HepG2 (cell line): ENCODE measurements around the gene RBM14. TPM values are rescaled to one million over a fixed set of nuclear protein-coding genes. Genes with fewer than 3 reads are reported as not detected.

Experiments
- ATAC-seq: fragments of 200-7000 bp; cut with Tn5 transposase; 3 replicates; pipeline ENCODE4 v1.9.1; 2020; ENCODE audit warnings: mild to moderate bottlenecking, moderate library complexity
- BruUV-seq: library from RNA; stranded (reverse); fragments of 400-500 nt; replicated peaks from 2 replicates; lab custom pipeline; 2021; lab: Mats Ljungman, UMichigan
- CTCF ChIA-PET: fragments of 300-600 bp; formaldehyde crosslinking; extraction: SDS; loops from one replicate; lab custom pipeline; 2021; ENCODE audit warnings: low total read pairs, inconsistent platforms, low intra/inter-chr PET ratio; lab: Yijun Ruan, JAX
- POLR2A ChIA-PET: fragments of 350-600 bp; sonication (Branson Sonifier 250); formaldehyde crosslinking; loops from one replicate; lab custom pipeline; 2020; ENCODE audit warnings: antibody characterized with exemption, inconsistent platforms; lab: Yijun Ruan, JAX
- DNase-seq: peaks from one replicate; pipeline ENCODE4 v3.0.0-alpha.2; 2015; ENCODE audit warnings: low spot score
- FAIRE-seq: peaks from 3 replicates; lab custom pipeline; 2011; peaks lifted over from hg19 to GRCh38; lab: Jason Lieb, UNC
- H2AFZ ChIP-seq: one replicate; pipeline ENCODE4 v1.6.1; 2011; ENCODE audit warnings: low read length, inconsistent platforms
- H3K27ac ChIP-seq: fragments of 300-600 bp; 3 replicates; pipeline ENCODE4 v1.8.0; 2011; ENCODE audit warnings: mixed run types, mild to moderate bottlenecking, mixed read lengths, low read length, inconsistent platforms; ENCODE audit not compliant: insufficient read depth; ENCODE audit errors: extremely low read length
- H3K27me3 ChIP-seq, 2 experiments: fragments of 200-600 bp in 1 of 2; 2 replicates in 1 of 2; 3 replicates in 1 of 2; pipeline versions ENCODE4 v1.6.0 to v1.8.0; 2011; ENCODE audit warnings: low read length in 2 of 2, mild to moderate bottlenecking in 2 of 2, moderate library complexity in 2 of 2, inconsistent platforms in 1 of 2; ENCODE audit not compliant: insufficient read depth in 2 of 2, control insufficient read depth in 1 of 2
- H3K36me3 ChIP-seq, 2 experiments: fragments of 200-600 bp in 1 of 2; replicated peaks in 1 of 2; 2 replicates in 1 of 2; 3 replicates in 1 of 2; pipeline versions ENCODE4 v1.5.1 to v1.8.0; 2011; ENCODE audit warnings: low read length in 2 of 2, inconsistent platforms in 1 of 2; ENCODE audit not compliant: insufficient read depth in 2 of 2, control insufficient read depth in 1 of 2
- H3K4me1 ChIP-seq: 2 replicates; pipeline ENCODE4 v1.5.1; 2012; ENCODE audit warnings: low read length, inconsistent platforms; ENCODE audit not compliant: insufficient read depth
- H3K4me2 ChIP-seq: 2 replicates; pipeline ENCODE4 v1.6.0; 2011; ENCODE audit warnings: low read depth, low read length, inconsistent platforms
- H3K4me3 ChIP-seq, 3 experiments: fragments of 200-600 bp in 1 of 3; sonication (generic), shearing (Covaris generic) in 1 of 3; replicated peaks in 1 of 3; 2 replicates each; pipeline ENCODE4 v1.5.1; 2011 to 2016; ENCODE audit warnings: low read length in 3 of 3, inconsistent platforms in 2 of 3, low read depth in 2 of 3, mild to moderate bottlenecking in 2 of 3, control low read depth in 1 of 3, mixed read lengths in 1 of 3; ENCODE audit not compliant: insufficient read depth in 1 of 3
- H3K79me2 ChIP-seq: one replicate; pipeline ENCODE4 v1.6.1; 2011; ENCODE audit warnings: low read length, inconsistent platforms; ENCODE audit not compliant: insufficient read depth
- H3K9ac ChIP-seq: 2 replicates; pipeline ENCODE4 v1.6.0; 2011; ENCODE audit warnings: mild to moderate bottlenecking, low read depth, low read length, inconsistent platforms; ENCODE audit not compliant: insufficient read depth
- H3K9me3 ChIP-seq: 2 replicates; pipeline ENCODE4 v1.5.1; 2012; ENCODE audit warnings: mild to moderate bottlenecking, low read length
- H4K20me1 ChIP-seq: 2 replicates; pipeline ENCODE4 v1.6.0; 2011; ENCODE audit warnings: inconsistent platforms, mild to moderate bottlenecking, low read length, moderate library complexity; ENCODE audit not compliant: insufficient read depth
- ARNTL ChIP-seq: sonication (generic); formaldehyde crosslinking; IDR thresholded peaks from 2 replicates; pipeline ENCODE4 v1.4.0; 2020; ENCODE audit warnings: mild to moderate bottlenecking, missing genetic modification reagents
- ELF4 ChIP-seq: sonication (generic); formaldehyde crosslinking; IDR thresholded peaks from 2 replicates; pipeline ENCODE4 v1.5.0; 2020; ENCODE audit warnings: missing genetic modification reagents, mild to moderate bottlenecking, moderate library complexity, borderline replicate concordance
- MIER3 ChIP-seq: IDR thresholded peaks from 2 replicates; pipeline ENCODE4 v1.6.1; 2016; ENCODE audit warnings: missing compliant biosample characterization, borderline replicate concordance
- RELA ChIP-seq: sonication (generic); formaldehyde crosslinking; IDR thresholded peaks from 2 replicates; pipeline ENCODE4 v1.4.0; 2020; ENCODE audit warnings: missing genetic modification reagents
- ZBTB3 ChIP-seq: sonication (generic); formaldehyde crosslinking; IDR thresholded peaks from 2 replicates; pipeline ENCODE4 v1.4.0; 2020; ENCODE audit warnings: low read depth, mild to moderate bottlenecking, moderate library complexity, missing genetic modification reagents, borderline replicate concordance
- ZNF232 ChIP-seq: sonication (generic); formaldehyde crosslinking; IDR thresholded peaks from 2 replicates; pipeline ENCODE4 v1.4.0; 2020; ENCODE audit warnings: missing genetic modification reagents, borderline replicate concordance
- ZNF251 ChIP-seq: sonication (generic); formaldehyde crosslinking; IDR thresholded peaks from 2 replicates; pipeline ENCODE4 v1.9.0; 2021; ENCODE audit warnings: mild to moderate bottlenecking, missing genetic modification reagents
- WGBS: methylation state at CpG from one replicate; pipeline ENCODE4 v1.1.6; 2017; ENCODE audit warnings: low lambda C conversion rate; 5-methylcytosine and 5-hydroxymethylcytosine counted together
- in situ Hi-C: cut with HindIII; loops from 2 replicates; pipeline ENCODE4 v1.10.0; 2017; ENCODE audit warnings: low pct_unique_long_range_greater_than_20kb; ENCODE audit not compliant: extremely low pct_ligation_motif_present
- intact Hi-C: fragments of 100-400 bp; cut with micrococcal nuclease; formaldehyde crosslinking; loops from one replicate; pipeline ENCODE4 v1.10.0; 2022; ENCODE audit not compliant: unreplicated experiment
- polyA plus RNA-seq, 8 experiments: library from polyadenylated mRNA; depleted of rRNA in 3 of 8; stranded (reverse) in 7 of 8; unstranded in 1 of 8; fragments of >200 nt; fragmentation: Illumina TruSeq in 4 of 8; extraction: Trizol in 4 of 8; gene quantifications; 2 replicates each; pipeline versions ENCODE4 v1.2.1 to v1.2.3, GENCODE V29; 2011 to 2016; ENCODE audit warnings: low read depth in 4 of 8, missing spikeins in 1 of 8, mixed read lengths in 1 of 8; ENCODE audit not compliant: insufficient read depth in 1 of 8
- total RNA-seq, 5 experiments: library from RNA; depleted of rRNA; stranded (reverse); fragments of >200 nt; fragmentation: Illumina TruSeq; extraction: Trizol; gene quantifications; 2 replicates each; pipeline ENCODE4 v1.2.3, GENCODE V29; 2016; ENCODE audit warnings: low read depth in 1 of 5
- TF ChIP-seq, protein P1 (sequence below): sonication (generic); formaldehyde crosslinking; IDR thresholded peaks from 2 replicates; pipeline ENCODE4 v1.5.0; 2020; ENCODE audit warnings: mild to moderate bottlenecking, missing genetic modification reagents, borderline replicate concordance
- TF ChIP-seq, protein P2 (sequence below): sonication (generic); formaldehyde crosslinking; IDR thresholded peaks from 2 replicates; pipeline ENCODE4 v1.8.0; 2022; ENCODE audit warnings: missing genetic modification reagents, mild to moderate bottlenecking, inconsistent platforms, borderline replicate concordance
- TF ChIP-seq, protein P3 (sequence below): sonication (generic); formaldehyde crosslinking; conservative IDR thresholded peaks from 2 replicates; pipeline ENCODE4 v1.4.0; 2020; ENCODE audit warnings: missing genetic modification reagents
- TF ChIP-seq, protein P4 (sequence below): fragments of 450-650 bp; IDR thresholded peaks from 2 replicates; pipeline ENCODE4 v1.6.1; 2017; ENCODE audit warnings: mild to moderate bottlenecking

Gene RBM14
- total and polyA plus RNA-seq, 2 of the 13 experiments (the other 11 are each of a cell fraction or from before 2014, with no cell fraction given) = 12.7 to 44.1 TPM

DNA sequence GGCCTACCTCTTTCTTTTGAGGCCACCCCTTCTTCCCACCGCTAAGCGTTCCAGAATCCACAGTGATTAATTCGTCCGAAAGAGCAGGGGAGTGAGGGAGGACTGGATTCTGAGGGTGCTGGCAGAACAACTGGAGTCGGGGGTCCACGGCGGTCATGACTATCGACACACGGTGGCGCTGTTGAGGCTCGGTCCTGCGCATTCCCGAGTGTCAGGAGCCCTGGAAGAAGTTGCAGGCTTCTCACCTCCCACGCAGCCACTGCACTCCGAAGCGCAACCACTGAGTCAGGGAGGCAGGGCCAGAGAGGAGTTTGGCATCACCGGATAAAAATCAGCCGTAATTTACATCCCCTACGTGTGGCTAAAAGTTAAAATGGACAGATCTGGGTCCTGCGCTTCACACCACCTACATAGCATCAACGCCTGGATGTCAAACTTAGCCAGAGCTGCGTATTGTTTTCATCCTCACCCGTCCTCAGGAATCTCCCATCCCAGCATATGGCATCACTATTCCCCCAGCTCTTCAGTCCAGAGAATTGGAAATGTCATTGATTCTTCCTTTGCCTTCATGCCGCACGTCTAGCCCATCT is 37.3 kb upstream of the RBM14 start:
- no peaks in the 10 kb centered on the region for H3K36me3 ChIP-seq
- BruUV-seq = no TSS peak
- H3K9me3 ChIP-seq = no peaks in the 10 kb centered on the region; the same call in 1 of the 2 replicates
- intact Hi-C loops = loop anchor here (1.0 kb wide), 1 partner anchor 99 kb away; no protein-coding TSS in a partner anchor
- ATAC-seq = peak; percentile 93
- POLR2A ChIA-PET = interaction anchor here (0.8 to 1.0 kb wide), 2 partner anchors 38 to 99 kb away, joined by 3 to 9 read pairs; partner anchors contain the start of gene RBM4B
- 12% methylated on average over 19 of the region's 25 CpGs for WGBS
- in situ Hi-C loops = no loop called here
- H3K4me1 ChIP-seq = peaks cover 18% of the 10 kb centered on the region
- no peak overlapping the region for H3K9ac ChIP-seq
- no peaks in the 10 kb centered on the region for H3K79me2 ChIP-seq
- peaks cover 0 to 3% of the 10 kb centered on the region in 2 experiments; a peak in 1 of 5 replicates for H3K27me3 ChIP-seq
- H2AFZ ChIP-seq = no peak overlapping the region
- no peaks in the 10 kb centered on the region for H4K20me1 ChIP-seq
- no peak overlapping the region for H3K27ac ChIP-seq
- CTCF ChIA-PET = interaction anchor here (1.4 to 2.7 kb wide), 4 partner anchors 14 to 115 kb away, joined by 5 to 34 read pairs (median 6); partner anchors contain the start of genes CCDC87, CCS, RBM4 and RBM4B
- H3K4me2 ChIP-seq = peak overlapping the region; percentile 80
- H3K4me3 ChIP-seq = peak overlapping the region in 1 of 3 experiments; percentile 44; a peak in 2 of 6 replicates
- peak; percentile 28 for FAIRE-seq
- DNase-seq = peak; percentile 52
- no peak for TF ChIP-seq RELA
- TF ChIP-seq, protein P1, sequence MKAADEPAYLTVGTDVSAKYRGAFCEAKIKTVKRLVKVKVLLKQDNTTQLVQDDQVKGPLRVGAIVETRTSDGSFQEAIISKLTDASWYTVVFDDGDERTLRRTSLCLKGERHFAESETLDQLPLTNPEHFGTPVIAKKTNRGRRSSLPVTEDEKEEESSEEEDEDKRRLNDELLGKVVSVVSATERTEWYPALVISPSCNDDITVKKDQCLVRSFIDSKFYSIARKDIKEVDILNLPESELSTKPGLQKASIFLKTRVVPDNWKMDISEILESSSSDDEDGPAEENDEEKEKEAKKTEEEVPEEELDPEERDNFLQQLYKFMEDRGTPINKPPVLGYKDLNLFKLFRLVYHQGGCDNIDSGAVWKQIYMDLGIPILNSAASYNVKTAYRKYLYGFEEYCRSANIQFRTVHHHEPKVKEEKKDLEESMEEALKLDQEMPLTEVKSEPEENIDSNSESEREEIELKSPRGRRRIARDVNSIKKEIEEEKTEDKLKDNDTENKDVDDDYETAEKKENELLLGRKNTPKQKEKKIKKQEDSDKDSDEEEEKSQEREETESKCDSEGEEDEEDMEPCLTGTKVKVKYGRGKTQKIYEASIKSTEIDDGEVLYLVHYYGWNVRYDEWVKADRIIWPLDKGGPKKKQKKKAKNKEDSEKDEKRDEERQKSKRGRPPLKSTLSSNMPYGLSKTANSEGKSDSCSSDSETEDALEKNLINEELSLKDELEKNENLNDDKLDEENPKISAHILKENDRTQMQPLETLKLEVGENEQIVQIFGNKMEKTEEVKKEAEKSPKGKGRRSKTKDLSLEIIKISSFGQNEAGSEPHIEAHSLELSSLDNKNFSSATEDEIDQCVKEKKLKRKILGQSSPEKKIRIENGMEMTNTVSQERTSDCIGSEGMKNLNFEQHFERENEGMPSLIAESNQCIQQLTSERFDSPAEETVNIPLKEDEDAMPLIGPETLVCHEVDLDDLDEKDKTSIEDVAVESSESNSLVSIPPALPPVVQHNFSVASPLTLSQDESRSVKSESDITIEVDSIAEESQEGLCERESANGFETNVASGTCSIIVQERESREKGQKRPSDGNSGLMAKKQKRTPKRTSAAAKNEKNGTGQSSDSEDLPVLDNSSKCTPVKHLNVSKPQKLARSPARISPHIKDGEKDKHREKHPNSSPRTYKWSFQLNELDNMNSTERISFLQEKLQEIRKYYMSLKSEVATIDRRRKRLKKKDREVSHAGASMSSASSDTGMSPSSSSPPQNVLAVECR (CRISPR knock-in tag) = peak; percentile 66; the same call in 1 of the 2 replicates
- TF ChIP-seq, protein P2, sequence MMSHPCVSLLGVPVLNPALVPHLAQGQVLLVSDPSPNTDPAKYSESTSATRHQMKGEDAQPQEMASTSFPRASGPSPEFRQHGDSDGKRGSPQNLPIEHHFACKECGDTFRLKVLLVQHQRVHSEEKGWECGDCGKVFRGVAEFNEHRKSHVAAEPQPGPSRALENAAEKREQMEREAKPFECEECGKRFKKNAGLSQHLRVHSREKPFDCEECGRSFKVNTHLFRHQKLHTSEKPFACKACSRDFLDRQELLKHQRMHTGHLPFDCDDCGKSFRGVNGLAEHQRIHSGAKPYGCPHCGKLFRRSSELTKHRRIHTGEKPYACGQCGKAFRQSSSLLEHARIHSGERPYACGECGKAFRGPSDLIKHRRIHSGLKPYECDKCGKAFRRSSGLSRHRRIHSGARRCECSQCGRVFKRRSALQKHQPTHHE (CRISPR knock-in tag) = no peak
- TF ChIP-seq ELF4 (CRISPR knock-in tag) = no peak
- TF ChIP-seq, protein P3, sequence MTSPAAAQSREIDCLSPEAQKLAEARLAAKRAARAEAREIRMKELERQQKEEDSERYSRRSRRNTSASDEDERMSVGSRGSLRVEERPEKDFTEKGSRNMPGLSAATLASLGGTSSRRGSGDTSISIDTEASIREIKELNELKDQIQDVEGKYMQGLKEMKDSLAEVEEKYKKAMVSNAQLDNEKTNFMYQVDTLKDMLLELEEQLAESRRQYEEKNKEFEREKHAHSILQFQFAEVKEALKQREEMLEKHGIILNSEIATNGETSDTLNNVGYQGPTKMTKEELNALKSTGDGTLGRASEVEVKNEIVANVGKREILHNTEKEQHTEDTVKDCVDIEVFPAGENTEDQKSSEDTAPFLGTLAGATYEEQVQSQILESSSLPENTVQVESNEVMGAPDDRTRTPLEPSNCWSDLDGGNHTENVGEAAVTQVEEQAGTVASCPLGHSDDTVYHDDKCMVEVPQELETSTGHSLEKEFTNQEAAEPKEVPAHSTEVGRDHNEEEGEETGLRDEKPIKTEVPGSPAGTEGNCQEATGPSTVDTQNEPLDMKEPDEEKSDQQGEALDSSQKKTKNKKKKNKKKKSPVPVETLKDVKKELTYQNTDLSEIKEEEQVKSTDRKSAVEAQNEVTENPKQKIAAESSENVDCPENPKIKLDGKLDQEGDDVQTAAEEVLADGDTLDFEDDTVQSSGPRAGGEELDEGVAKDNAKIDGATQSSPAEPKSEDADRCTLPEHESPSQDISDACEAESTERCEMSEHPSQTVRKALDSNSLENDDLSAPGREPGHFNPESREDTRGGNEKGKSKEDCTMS (CRISPR knock-in tag) = no peak
- no peak for TF ChIP-seq ARNTL (CRISPR knock-in tag)
- TF ChIP-seq MIER3 (CRISPR knock-in tag) = peak; percentile 47; the same call in 1 of the 2 replicates
- TF ChIP-seq, protein P4, sequence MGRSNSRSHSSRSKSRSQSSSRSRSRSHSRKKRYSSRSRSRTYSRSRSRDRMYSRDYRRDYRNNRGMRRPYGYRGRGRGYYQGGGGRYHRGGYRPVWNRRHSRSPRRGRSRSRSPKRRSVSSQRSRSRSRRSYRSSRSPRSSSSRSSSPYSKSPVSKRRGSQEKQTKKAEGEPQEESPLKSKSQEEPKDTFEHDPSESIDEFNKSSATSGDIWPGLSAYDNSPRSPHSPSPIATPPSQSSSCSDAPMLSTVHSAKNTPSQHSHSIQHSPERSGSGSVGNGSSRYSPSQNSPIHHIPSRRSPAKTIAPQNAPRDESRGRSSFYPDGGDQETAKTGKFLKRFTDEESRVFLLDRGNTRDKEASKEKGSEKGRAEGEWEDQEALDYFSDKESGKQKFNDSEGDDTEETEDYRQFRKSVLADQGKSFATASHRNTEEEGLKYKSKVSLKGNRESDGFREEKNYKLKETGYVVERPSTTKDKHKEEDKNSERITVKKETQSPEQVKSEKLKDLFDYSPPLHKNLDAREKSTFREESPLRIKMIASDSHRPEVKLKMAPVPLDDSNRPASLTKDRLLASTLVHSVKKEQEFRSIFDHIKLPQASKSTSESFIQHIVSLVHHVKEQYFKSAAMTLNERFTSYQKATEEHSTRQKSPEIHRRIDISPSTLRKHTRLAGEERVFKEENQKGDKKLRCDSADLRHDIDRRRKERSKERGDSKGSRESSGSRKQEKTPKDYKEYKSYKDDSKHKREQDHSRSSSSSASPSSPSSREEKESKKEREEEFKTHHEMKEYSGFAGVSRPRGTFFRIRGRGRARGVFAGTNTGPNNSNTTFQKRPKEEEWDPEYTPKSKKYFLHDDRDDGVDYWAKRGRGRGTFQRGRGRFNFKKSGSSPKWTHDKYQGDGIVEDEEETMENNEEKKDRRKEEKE = no peak
- TF ChIP-seq ZNF251 (CRISPR knock-in tag) = peak; percentile 75; the same call in 1 of the 2 replicates
- TF ChIP-seq ZNF232 (CRISPR knock-in tag) = no peak
- TF ChIP-seq ZBTB3 (CRISPR knock-in tag) = no peak
